ENCODE measurements around the gene MUSTN1.

MUSTN1 gene

DNA sequence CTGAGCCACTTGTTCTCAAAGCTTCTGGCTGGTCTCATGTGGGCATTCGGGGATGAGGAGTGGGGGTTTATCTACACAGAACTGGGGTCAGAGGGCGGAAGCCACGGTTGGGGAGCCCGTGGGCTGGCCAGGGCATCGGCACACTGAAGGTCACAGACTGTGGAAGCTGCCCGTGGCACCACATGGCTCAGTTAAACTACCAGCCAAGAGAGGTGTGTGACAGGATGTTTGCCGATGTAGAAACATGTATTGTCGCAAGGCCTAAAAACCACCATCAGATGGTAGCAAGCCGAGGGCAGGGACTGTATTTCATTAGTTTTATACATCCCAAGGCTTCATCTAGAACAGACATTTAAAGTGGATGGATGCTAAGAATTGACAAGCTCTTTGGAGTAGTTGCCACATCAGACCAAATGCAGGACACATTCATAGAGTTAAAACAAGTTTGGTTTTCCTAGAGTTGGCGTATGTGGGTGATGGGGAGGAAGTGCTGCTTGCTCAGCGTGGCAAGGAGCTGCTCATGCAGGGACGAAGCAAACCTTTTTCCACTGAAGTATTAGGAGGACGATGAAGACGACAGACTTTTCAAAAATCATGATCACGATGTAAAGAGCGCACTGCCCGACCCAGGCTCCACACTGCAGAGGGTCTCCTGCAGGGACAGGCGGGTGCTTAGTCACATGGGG is 9.6 kb upstream of the MUSTN1 start:
- in situ Hi-C loops (cut with HindIII; ENCODE audit: low sequenced_read_pairs) = no loop called here
- DNase-seq (ENCODE audit: low read depth, low spot score) = no peak
- TF ChIP-seq, protein P1, sequence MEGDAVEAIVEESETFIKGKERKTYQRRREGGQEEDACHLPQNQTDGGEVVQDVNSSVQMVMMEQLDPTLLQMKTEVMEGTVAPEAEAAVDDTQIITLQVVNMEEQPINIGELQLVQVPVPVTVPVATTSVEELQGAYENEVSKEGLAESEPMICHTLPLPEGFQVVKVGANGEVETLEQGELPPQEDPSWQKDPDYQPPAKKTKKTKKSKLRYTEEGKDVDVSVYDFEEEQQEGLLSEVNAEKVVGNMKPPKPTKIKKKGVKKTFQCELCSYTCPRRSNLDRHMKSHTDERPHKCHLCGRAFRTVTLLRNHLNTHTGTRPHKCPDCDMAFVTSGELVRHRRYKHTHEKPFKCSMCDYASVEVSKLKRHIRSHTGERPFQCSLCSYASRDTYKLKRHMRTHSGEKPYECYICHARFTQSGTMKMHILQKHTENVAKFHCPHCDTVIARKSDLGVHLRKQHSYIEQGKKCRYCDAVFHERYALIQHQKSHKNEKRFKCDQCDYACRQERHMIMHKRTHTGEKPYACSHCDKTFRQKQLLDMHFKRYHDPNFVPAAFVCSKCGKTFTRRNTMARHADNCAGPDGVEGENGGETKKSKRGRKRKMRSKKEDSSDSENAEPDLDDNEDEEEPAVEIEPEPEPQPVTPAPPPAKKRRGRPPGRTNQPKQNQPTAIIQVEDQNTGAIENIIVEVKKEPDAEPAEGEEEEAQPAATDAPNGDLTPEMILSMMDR (IDR thresholded peaks at IDR 0.05; ENCODE audit: low read depth, low read length) = no peak
- H3K4me3 ChIP-seq (ENCODE audit: low read depth, low read length) = no peak overlapping the region

DNA sequence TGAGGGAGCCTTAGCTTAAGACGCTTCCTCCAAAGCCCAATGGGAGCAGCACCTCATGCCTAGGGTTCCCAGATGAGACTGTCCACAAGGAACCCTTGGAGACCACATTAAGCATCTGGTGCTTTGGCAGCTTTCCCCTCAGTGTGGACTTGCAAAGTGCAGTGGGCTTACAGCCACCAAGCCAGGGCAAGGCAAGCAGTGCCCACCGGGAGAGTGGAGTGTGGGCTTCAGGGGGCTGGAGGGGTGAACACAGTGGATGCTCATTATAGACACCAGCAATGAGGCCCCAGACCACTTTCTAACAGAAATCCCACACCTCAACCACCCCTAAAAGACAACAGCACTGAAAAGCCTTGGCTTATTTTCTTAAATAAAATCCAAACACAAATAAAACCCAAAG is 9.1 kb upstream of the MUSTN1 start:
- TF ChIP-seq, protein P1 (IDR thresholded peaks at IDR 0.05; ENCODE audit: low read depth, low read length) = no peak
- no peak for DNase-seq (ENCODE audit: low read depth, low spot score)
- H3K4me3 ChIP-seq (ENCODE audit: low read depth, low read length) = no peak overlapping the region
- in situ Hi-C loops (cut with HindIII; ENCODE audit: low sequenced_read_pairs) = no loop called here

DNA sequence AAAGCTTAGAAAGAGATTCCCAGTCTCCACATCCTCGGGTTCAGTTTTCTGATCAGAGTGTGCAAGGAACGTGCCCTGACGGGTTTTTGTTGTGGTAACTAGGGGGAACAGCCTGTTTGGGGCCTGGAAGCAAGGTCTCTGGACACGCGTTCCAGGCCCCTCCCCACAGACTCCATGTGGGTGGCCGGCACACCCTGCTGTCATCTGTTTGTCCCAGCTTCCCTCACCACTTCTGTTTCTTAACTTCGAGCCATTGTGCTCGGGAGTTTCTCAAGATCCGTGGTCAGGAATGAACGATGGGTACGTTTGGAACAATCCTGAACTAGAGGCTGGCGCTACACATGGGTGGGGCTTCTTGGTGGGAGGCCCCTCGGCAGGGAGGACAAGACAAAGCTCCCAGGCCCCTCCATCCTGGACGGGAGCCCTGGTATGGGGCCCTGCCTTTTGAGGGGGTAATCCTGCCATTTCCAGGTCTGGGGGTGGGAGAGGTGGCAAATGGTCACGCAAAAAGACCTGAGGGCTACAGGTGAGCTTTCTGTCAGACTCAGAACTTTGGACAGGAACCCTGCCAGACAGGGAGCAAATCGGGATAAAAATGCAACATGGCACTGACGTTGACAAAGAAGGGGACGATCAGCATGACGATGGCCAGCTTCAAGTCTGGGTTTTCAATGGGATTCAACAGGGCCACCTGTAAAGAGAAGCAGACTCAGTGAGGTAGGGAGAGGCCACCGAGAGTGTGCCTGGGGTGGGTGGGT is 8.5 kb upstream of the MUSTN1 start:
- H3K4me3 ChIP-seq (ENCODE audit: low read depth, low read length) = no peak overlapping the region
- in situ Hi-C loops (cut with HindIII; ENCODE audit: low sequenced_read_pairs) = no loop called here
- TF ChIP-seq, protein P1 (IDR thresholded peaks at IDR 0.05; ENCODE audit: low read depth, low read length) = no peak
- DNase-seq (ENCODE audit: low read depth, low spot score) = no peak

DNA sequence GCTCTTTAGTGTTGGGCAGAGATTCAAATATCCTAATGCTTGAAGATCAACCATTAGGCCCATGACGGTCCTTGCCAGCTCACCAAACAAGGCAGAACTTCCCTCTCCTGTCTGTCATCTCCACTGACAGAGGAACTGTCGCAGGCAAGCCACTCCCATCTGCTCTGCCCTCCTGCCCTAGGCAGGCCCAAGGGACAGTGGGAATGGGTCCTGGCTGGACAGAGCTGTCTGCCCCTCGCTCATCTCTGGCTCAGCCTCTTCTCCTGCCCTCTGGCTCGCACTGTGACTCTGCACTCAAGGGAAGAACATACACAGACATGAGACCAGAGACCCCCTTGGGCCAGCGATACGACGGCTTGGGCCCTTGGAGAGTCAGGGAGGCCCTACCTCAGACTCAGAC is 7.6 kb upstream of the MUSTN1 start:
- H3K4me3 ChIP-seq (ENCODE audit: low read depth, low read length) = no peak overlapping the region
- TF ChIP-seq, protein P1 (IDR thresholded peaks at IDR 0.05; ENCODE audit: low read depth, low read length) = no peak
- in situ Hi-C loops (cut with HindIII; ENCODE audit: low sequenced_read_pairs) = no loop called here
- no peak for DNase-seq (ENCODE audit: low read depth, low spot score)

DNA sequence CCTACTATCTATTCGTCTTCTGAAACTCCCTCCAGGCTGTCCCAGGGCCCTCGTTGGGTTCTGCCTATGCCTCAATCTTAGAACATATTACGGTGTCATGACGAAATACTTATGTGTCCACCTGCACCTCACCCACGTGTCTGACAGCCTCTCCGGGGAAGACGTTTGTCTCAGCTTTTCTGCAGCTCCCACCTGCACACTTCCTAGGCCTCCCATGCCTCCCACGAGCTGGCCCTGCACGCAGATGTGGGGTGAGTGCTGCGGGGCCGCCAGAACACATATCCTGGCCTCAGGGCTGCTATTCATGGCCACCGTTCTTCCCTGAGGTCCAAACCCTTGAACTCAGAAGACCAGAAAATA is 7.1 kb upstream of the MUSTN1 start:
- no peak overlapping the region for H3K4me3 ChIP-seq (ENCODE audit: low read depth, low read length)
- TF ChIP-seq, protein P1 (IDR thresholded peaks at IDR 0.05; ENCODE audit: low read depth, low read length) = no peak
- in situ Hi-C loops (cut with HindIII; ENCODE audit: low sequenced_read_pairs) = no loop called here
- no peak for DNase-seq (ENCODE audit: low read depth, low spot score)

DNA sequence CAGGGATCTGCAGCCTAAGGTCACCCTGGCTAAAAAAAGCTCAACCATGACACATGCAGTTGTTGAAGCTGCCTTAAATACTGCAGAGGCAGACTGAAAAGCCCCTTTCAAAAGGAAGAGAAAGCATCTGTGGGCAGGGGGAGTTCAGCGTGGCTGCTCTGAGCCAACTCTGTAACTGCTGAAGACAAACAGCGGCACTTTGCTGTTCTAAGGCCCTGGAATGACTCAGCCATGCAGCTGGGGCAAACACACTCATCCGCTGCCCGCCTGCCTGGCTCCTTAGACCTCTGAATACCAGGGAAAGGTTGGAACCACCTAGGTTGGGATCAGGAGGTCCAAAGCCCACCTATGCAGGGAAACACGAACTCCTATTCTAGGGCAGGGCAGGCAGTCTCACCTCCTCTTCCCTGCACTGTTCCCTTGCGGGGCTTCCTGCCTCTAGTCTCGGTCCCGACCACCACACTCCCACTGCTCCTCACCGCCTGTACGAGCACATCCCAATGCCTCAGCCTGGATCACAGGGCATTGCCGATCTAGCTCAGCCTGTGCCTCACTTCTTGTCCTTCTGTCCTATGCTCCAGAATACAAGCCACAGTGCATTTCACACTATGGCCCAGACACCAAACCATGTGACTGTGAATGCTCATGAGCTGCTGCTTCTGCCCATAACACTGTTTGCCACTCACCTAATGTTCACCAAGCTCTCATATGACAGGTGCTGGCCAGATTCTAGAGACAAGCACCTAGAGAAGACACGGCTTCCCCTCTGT is 6.6 kb upstream of the MUSTN1 start:
- H3K4me3 ChIP-seq (ENCODE audit: low read depth, low read length) = no peak overlapping the region
- TF ChIP-seq, protein P1 (IDR thresholded peaks at IDR 0.05; ENCODE audit: low read depth, low read length) = no peak
- in situ Hi-C loops (cut with HindIII; ENCODE audit: low sequenced_read_pairs) = no loop called here
- DNase-seq (ENCODE audit: low read depth, low spot score) = no peak
